Measurements from ENCODE around the gene SUV39H2. TPM values are rescaled to one million over a fixed set of nuclear protein-coding genes. Genes with fewer than 3 reads are reported as not detected.
"Not testable (repeated sequence)": the region's sequence is repeated elsewhere in the genome, so short reads cannot be mapped to it uniquely, and the experiment has no call there.

SUV39H2 gene
- total and polyA plus RNA-seq, 4 donors, result 2.6 to 7.7 (median 5.4) TPM

DNA sequence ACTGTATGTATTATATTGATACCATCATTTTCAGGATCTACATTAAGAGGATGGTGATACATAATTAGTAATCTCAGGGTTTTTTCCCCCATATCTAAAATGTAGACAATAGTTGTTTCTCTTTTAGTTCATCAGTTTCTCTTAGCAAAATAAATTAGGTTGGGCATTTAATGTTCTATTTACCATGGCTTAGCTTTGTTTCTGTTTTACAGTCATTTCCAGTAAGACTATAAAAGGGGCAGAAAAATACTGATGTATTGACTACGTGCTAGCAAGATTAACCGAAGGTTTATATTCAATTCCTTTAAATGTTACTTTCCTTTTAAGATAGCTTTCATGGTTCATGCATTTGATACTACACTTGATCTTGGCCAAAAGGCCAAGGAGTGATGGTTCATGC, 26.2 kb downstream of the SUV39H2 start:
- no peak for TF ChIP-seq CTCF (IDR thresholded peaks at IDR 0.05; ENCODE audit: control extremely low read depth, extremely low read depth)
- Histone ChIP-seq H3K4me1 (ENCODE audit: control insufficient read depth in 5 of 5, insufficient read depth in 5 of 5, low read length in 5 of 5) (no peaks in the 10 kb centered on the region), H3K27ac (ENCODE audit: low read depth in 1 of 2, low read length in 1 of 2) (no peak overlapping the region), H3K9me3 (ENCODE audit: control insufficient read depth in 4 of 4, insufficient read depth in 3 of 4, low read length in 3 of 4) (peaks cover 0 to 2% (median 0%) of the 10 kb centered on the region in 4 donors), H3K36me3 (ENCODE audit: control insufficient read depth in 4 of 4, insufficient read depth in 4 of 4, low read length in 4 of 4) (peaks cover 8 to 34% (median 27%) of the 10 kb centered on the region in 4 donors), H3K9ac (ENCODE audit: insufficient read depth in 1 of 2, low read length in 2 of 2) (no peak overlapping the region), H3K27me3 (ENCODE audit: control insufficient read depth in 3 of 3, insufficient read depth in 3 of 3, low read length in 2 of 3) (no peaks in the 10 kb centered on the region), H3K4me3 (no peak overlapping the region)
- DNase-seq (no peak), ATAC-seq (ENCODE audit: insufficient read depth, low FRiP score) (no peak)
- WGBS, 2 donors, result 94 to 100% methylated on average over 2 of the region's 2 CpGs

- ATAC-seq (ENCODE audit: insufficient read depth, low FRiP score) (no peak), DNase-seq (no peak)
- Histone ChIP-seq H3K27ac (ENCODE audit: low read depth in 1 of 2, low read length in 1 of 2) (no peak overlapping the region), H3K9ac (ENCODE audit: insufficient read depth in 1 of 2, low read length in 2 of 2) (no peak overlapping the region), H3K4me1 (ENCODE audit: control insufficient read depth in 5 of 5, insufficient read depth in 5 of 5, low read length in 5 of 5) (no peaks in the 10 kb centered on the region), H3K36me3 (ENCODE audit: control insufficient read depth in 4 of 4, insufficient read depth in 4 of 4, low read length in 4 of 4) (peaks cover 9 to 41% (median 34%) of the 10 kb centered on the region in 4 donors), H3K4me3 (no peak overlapping the region), H3K27me3 (ENCODE audit: control insufficient read depth in 3 of 3, insufficient read depth in 3 of 3, low read length in 2 of 3) (no peaks in the 10 kb centered on the region), H3K9me3 (ENCODE audit: control insufficient read depth in 4 of 4, insufficient read depth in 3 of 4, low read length in 3 of 4) (peaks cover 0 to 2% (median 0%) of the 10 kb centered on the region in 4 donors)
- TF ChIP-seq CTCF (IDR thresholded peaks at IDR 0.05; ENCODE audit: control extremely low read depth, extremely low read depth), result no peak
- 70 to 85% methylated on average over 2 of the region's 2 CpGs for whole genome bisulfite sequencing, 2 donors
Measured at GRCh38 chr10:14905890-14906289, 27.2 kb downstream of the SUV39H2 start.

- no peak overlapping the region for H3K9ac ChIP-seq (ENCODE audit: insufficient read depth in 1 of 2, low read length in 2 of 2)
- no peak overlapping the region for H3K4me3 ChIP-seq
- H3K27ac ChIP-seq (ENCODE audit: low read depth in 1 of 2, low read length in 1 of 2), result no peak overlapping the region
- peaks cover 0 to 2% (median 0%) of the 10 kb centered on the region in 4 donors for H3K9me3 ChIP-seq (ENCODE audit: control insufficient read depth in 4 of 4, insufficient read depth in 3 of 4, low read length in 3 of 4)
- 97 to 100% methylated on average over 2 of the region's 2 CpGs for WGBS, 2 donors
- DNase-seq (no peak), ATAC-seq (ENCODE audit: insufficient read depth, low FRiP score) (no peak)
- no peaks in the 10 kb centered on the region for H3K27me3 ChIP-seq (ENCODE audit: control insufficient read depth in 3 of 3, insufficient read depth in 3 of 3, low read length in 2 of 3)
- no peaks in the 10 kb centered on the region for H3K4me1 ChIP-seq (ENCODE audit: control insufficient read depth in 5 of 5, insufficient read depth in 5 of 5, low read length in 5 of 5)
- peaks cover 11 to 48% (median 39%) of the 10 kb centered on the region in 4 donors for H3K36me3 ChIP-seq (ENCODE audit: control insufficient read depth in 4 of 4, insufficient read depth in 4 of 4, low read length in 4 of 4)
- no peak for TF ChIP-seq CTCF (IDR thresholded peaks at IDR 0.05; ENCODE audit: control extremely low read depth, extremely low read depth)
Measured at GRCh38 chr10:14906765-14907164, 28.1 kb downstream of the SUV39H2 start.

GRCh38 chr10:14907591-14907990, 28.9 kb downstream of the SUV39H2 start:
- peaks cover 12 to 49% (median 40%) of the 10 kb centered on the region in 4 donors for H3K36me3 ChIP-seq (ENCODE audit: control insufficient read depth in 4 of 4, insufficient read depth in 4 of 4, low read length in 4 of 4)
- not testable (repeated sequence) for H3K9ac ChIP-seq (ENCODE audit: insufficient read depth in 1 of 2, low read length in 2 of 2); H3K9me3 ChIP-seq (ENCODE audit: control insufficient read depth in 4 of 4, insufficient read depth in 3 of 4, low read length in 3 of 4); ATAC-seq (ENCODE audit: insufficient read depth, low FRiP score); H3K4me1 ChIP-seq (ENCODE audit: control insufficient read depth in 5 of 5, insufficient read depth in 5 of 5, low read length in 5 of 5); DNase-seq; H3K4me3 ChIP-seq; H3K27ac ChIP-seq (ENCODE audit: low read depth in 1 of 2, low read length in 1 of 2); H3K27me3 ChIP-seq (ENCODE audit: control insufficient read depth in 3 of 3, insufficient read depth in 3 of 3, low read length in 2 of 3)
- 97 to 99% methylated on average over 4 of the region's 4 CpGs for WGBS, 2 donors

Data from lung (tissue), 12 donors.